Left colon (tissue), 2 donors: Measurements from ENCODE around the gene KCTD21. TPM values are rescaled to one million over a fixed set of nuclear protein-coding genes. Genes with fewer than 3 reads are reported as not detected.

Experiments
- ATAC-seq: fragments of 200-7000 bp; cut with Tn5 transposase; one replicate; pipeline ENCODE4 v1.9.1; 2020; ENCODE audit warnings: mild to moderate bottlenecking, moderate library complexity
- DNase-seq, 2 donors: peaks; one replicate each; pipeline ENCODE4 v3.0.0-alpha.2; 2020
- intact Hi-C, 2 donors: fragments of 100-400 bp; cut with DNase I in 1 of 2; cut with micrococcal nuclease in 1 of 2; formaldehyde crosslinking; loops; one replicate each; pipeline versions ENCODE4 v1.11.2 to v1.14.0; 2022; cut with DNase I, micrococcal nuclease
- total RNA-seq, 2 donors: library from RNA; stranded (reverse); fragmentation: NEBNext Ultra II Directional; extraction: Animal tissue kit (Norgen Biotek cat#: 25700); gene quantifications; one replicate each; pipeline ENCODE4 v1.2.1, GENCODE V29; 2021
- donor health status: DM: no; HTN: no; CAD: no.
- donor health status: DM: yes; HTN: yes; CAD: no.

The KCTD21 gene
- total RNA-seq, 2 donors from 2014 or later: 7.7 to 10.1 TPM

GRCh38 chr11:78221396-78222315 lies 33.2 kb upstream of the KCTD21 start:
- DNase-seq (no peak), ATAC-seq (no peak)
- intact Hi-C loops: loop anchor here in 1 of 2 donors (10.0 kb wide), 1 partner anchor 343 kb away; no protein-coding TSS in a partner anchor

- intact Hi-C loops: loop anchor here in 1 of 2 donors (10.0 kb wide), 1 partner anchor 344 kb away; no protein-coding TSS in a partner anchor
- DNase-seq (no peak), ATAC-seq (no peak)
Observed at GRCh38 chr11:78220218-78221157, 32.1 kb upstream of the KCTD21 start.

DNA sequence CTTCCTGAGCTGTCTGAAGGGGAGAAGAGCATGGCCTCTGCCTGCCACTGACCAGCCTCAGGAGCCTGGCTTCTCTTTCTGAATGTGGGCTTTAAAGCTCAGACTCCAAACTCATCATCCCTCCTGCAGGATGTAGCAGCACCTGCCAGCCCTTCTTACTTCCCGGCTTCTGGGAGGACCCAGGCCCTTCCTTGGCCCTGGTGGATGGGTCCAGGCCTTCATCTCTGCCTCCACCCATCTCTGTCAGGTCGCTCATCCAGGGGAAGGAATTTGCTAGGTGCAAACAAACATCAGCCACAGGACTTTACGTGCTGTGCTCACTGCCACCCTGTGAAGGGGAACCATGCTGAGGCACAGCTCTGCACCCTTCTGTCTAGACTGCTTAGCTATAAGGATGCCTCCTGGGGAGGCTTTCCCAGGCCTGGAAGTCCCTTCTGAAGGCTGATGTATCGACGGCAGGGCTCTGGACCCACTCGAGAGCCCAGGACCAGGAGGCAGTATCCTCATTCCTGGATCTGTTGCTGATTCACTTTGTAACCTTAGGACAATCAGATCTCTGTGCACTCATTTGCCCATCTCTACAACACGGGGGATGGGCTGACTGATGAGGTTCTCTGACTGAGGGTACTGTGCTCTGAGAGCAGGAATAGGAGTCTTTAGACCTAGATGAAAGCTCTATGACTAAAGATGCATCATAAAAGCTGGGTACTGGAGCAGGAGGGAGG lies 31.2 kb upstream of the KCTD21 start:
- no peak for ATAC-seq
- intact Hi-C loops: loop anchor here in 1 of 2 donors (10.0 kb wide), 1 partner anchor 345 kb away; no protein-coding TSS in a partner anchor
- no peak for DNase-seq

DNA sequence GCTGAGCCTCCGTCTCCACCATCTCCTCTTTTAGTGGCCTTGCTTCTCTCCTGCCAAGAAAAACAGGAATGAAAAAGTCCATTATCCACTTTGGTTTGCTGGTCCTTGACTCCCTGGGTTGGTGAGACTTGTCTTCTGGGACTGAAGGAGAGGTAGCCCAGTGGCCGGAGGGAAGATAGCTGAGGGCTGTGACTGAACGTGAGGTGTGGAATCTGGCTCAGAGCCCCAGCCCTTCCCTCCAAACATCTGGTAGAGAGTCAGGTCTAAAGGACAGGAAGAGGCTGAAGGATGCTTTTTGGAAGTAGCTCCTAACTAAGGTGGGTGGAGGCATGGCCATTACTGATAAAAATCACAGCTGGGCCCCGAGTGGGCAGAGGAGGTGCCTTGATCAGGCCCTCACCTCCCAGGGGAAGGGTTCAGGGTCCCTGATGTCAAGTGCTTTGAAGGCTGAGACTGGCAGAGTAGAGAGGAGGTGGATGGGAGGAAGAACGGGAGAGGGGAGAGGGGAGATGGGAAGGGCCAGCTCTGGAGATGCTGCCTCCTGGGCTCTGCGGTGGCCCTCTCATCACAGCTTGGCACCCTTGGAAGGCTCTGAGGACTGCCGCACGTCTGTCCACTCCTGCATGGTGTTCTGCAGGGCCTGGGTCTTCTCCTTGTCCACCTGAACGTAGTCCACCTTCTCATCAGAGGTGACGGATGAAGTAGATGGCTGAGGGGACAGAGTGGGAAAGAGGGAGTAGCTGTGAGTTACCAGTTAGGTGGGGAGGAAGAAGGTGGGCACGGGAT lies 30.5 kb upstream of the KCTD21 start:
- DNase-seq (no peak), ATAC-seq (no peak)
- intact Hi-C loops: no loop called here

GRCh38 chr11:78217650-78218541 lies 29.5 kb upstream of the KCTD21 start:
- intact Hi-C loops: no loop called here

GRCh38 chr11:78216571-78217287 lies 28.3 kb upstream of the KCTD21 start:
- ATAC-seq: no peak
- intact Hi-C loops: no loop called here
- DNase-seq: no peak

More at GRCh38 chr11:78217650-78218541, 29.5 kb upstream of the KCTD21 start:
- ATAC-seq: no peak
- DNase-seq: no peak

- intact Hi-C loops: no loop called here
- ATAC-seq (no peak), DNase-seq (no peak)
Observed at GRCh38 chr11:78216021-78216420, 27.6 kb upstream of the KCTD21 start.

- no peak for DNase-seq
- intact Hi-C loops: no loop called here
Observed at GRCh38 chr11:78214331-78215194, 26.1 kb upstream of the KCTD21 start.

GRCh38 chr11:78213526-78214330 lies 25.3 kb upstream of the KCTD21 start:
- no peak for DNase-seq
- intact Hi-C loops: no loop called here
- no peak for ATAC-seq

More at GRCh38 chr11:78214331-78215194, 26.1 kb upstream of the KCTD21 start:
- ATAC-seq: no peak

GRCh38 chr11:78212586-78213371 lies 24.4 kb upstream of the KCTD21 start:
- ATAC-seq (peak; percentile 19), DNase-seq (peak in 1 of 2 donors; percentile 3)
- intact Hi-C loops: no loop called here

DNA sequence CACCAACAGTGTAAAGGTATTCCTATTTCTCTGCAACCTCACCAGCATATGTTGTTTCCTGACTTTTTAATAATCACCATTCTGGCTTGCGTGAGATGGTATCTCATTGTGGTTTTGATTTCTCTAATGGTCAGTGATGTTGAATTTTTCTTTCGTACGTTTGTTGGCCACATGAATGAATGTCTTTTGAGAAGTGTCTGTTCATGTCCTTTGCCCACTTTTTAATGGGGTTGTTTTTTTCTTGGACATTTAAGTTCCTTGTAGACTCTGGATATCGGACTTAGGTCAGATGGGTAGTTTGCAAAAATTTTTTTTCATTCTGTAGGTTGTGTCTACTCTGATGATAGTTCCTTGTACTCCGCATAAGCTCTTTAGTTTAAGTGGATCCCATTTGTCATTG lies 23.1 kb upstream of the KCTD21 start:
- ATAC-seq (no peak), DNase-seq (no peak)
- intact Hi-C loops: no loop called here

- no peak for DNase-seq
- no peak for ATAC-seq
Observed at GRCh38 chr11:78210000-78210608, 21.7 kb upstream of the KCTD21 start.

DNA sequence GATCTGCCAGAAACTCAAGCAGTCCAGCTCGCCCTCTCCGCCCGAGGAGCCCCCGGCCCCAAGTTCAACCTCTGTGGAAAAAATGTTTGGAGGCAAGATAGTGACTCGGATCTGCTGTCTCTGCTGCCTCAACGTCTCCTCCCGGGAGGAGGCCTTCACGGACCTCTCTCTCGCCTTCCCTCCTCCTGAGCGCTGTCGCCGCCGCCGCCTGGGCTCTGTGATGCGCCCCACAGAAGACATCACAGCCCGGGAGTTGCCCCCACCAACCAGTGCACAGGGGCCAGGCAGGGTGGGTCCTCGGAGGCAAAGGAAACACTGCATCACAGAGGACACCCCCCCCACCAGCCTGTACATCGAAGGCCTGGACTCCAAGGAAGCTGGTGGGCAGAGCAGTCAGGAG lies 21.1 kb upstream of the KCTD21 start:
- DNase-seq: no peak
- intact Hi-C loops: no loop called here
- ATAC-seq: no peak

More at GRCh38 chr11:78210000-78210608, 21.7 kb upstream of the KCTD21 start:
- intact Hi-C loops: no loop called here
